Thyroid gland (tissue), 4 donors: ENCODE measurements around the gene MTMR12.

Experiments
- POLR2A ChIP-seq, 2 donors: fragments of 450-650 bp; IDR thresholded peaks; one replicate each; pipeline ENCODE4 v1.6.1; 2017; ENCODE audit warnings: antibody characterized with exemption in 2 of 2, mild to moderate bottlenecking in 2 of 2, moderate library complexity in 1 of 2
- TF ChIP-seq, protein P1 (sequence below), 6 experiments: fragments of 200-600 bp in 3 of 6; fragments of 450-650 bp in 3 of 6; sonication (generic) in 3 of 6; IDR thresholded peaks; one replicate each; pipeline ENCODE4 v1.5.1; 2016 to 2019; ENCODE audit warnings: antibody characterized with exemption in 6 of 6, mild to moderate bottlenecking in 2 of 6, inconsistent platforms in 1 of 6, moderate library complexity in 1 of 6

- TF ChIP-seq, protein P1, sequence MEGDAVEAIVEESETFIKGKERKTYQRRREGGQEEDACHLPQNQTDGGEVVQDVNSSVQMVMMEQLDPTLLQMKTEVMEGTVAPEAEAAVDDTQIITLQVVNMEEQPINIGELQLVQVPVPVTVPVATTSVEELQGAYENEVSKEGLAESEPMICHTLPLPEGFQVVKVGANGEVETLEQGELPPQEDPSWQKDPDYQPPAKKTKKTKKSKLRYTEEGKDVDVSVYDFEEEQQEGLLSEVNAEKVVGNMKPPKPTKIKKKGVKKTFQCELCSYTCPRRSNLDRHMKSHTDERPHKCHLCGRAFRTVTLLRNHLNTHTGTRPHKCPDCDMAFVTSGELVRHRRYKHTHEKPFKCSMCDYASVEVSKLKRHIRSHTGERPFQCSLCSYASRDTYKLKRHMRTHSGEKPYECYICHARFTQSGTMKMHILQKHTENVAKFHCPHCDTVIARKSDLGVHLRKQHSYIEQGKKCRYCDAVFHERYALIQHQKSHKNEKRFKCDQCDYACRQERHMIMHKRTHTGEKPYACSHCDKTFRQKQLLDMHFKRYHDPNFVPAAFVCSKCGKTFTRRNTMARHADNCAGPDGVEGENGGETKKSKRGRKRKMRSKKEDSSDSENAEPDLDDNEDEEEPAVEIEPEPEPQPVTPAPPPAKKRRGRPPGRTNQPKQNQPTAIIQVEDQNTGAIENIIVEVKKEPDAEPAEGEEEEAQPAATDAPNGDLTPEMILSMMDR (IDR thresholded peaks at IDR 0.05), result no peak
- TF ChIP-seq POLR2A (IDR thresholded peaks at IDR 0.05), result no peak
Measured at GRCh38 chr5:32322882-32323281, 10.1 kb upstream of the MTMR12 start.
